ENCODE results near the gene PTCH1. TPM values are rescaled to one million over a fixed set of nuclear protein-coding genes. Genes with fewer than 3 reads are reported as not detected.

The PTCH1 gene
- total and polyA plus RNA-seq, 2 experiments from 2014 or later = 21.4 to 34.1 TPM

- H4K20me1 ChIP-seq (replicated peaks; ENCODE audit: insufficient read depth) = peaks cover 22% of the 10 kb centered on the region
- peaks cover 99% of the 10 kb centered on the region for H3K79me2 ChIP-seq (replicated peaks; ENCODE audit: insufficient read depth)
- no peak overlapping the region for H3K4me3 Mint-ChIP-seq
- ATAC-seq (no peak), DNase-seq (ENCODE audit: low spot score) (no peak)
- peaks cover 7% of the 10 kb centered on the region for H3K27me3 Mint-ChIP-seq (ENCODE audit: insufficient read depth, low read depth, poor library complexity)
- H3K9me2 ChIP-seq (ENCODE audit: insufficient read depth) = no peaks in the 10 kb centered on the region
- no peaks in the 10 kb centered on the region; the same call in 2 of the 3 replicates for H3K36me3 Mint-ChIP-seq (ENCODE audit: low read depth)
- no peak for TF ChIP-seq JUNB (IDR thresholded peaks at IDR 0.05; ENCODE audit: unreplicated experiment)
- no peak for TF ChIP-seq ETS1 (IDR thresholded peaks at IDR 0.05)
- no peak for TF ChIP-seq ZNF462 (CRISPR knock-in tag; IDR thresholded peaks at IDR 0.05)
- TF ChIP-seq REST (IDR thresholded peaks at IDR 0.05; ENCODE audit: unreplicated experiment) = no peak
- no peak for TF ChIP-seq ZNF331 (CRISPR knock-in tag; IDR thresholded peaks at IDR 0.05; ENCODE audit: low read depth)
- TF ChIP-seq CTCF (conservative IDR thresholded peaks at IDR 0.05; ENCODE audit: low read depth in 2 of 2) = no peak
- TF ChIP-seq NANOG (IDR thresholded peaks at IDR 0.05; ENCODE audit: borderline replicate concordance) = no peak
- TF ChIP-seq CREB1 (CRISPR knock-in tag; IDR thresholded peaks at IDR 0.05; ENCODE audit: low read depth) = no peak
- TF ChIP-seq EZH2phosphoT487 (IDR thresholded peaks at IDR 0.05; ENCODE audit: unreplicated experiment) = no peak
- TF ChIP-seq STAT1 (IDR thresholded peaks at IDR 0.05; ENCODE audit: unreplicated experiment) = no peak
- peaks cover 55% of the 10 kb centered on the region for H3K4me1 Mint-ChIP-seq
- no peak overlapping the region for H3K4me3 ChIP-seq
- no peak overlapping the region for H3K27ac ChIP-seq (ENCODE audit: low read depth)
- no peaks in the 10 kb centered on the region for H3K9me3 Mint-ChIP-seq
- H3K27me3 ChIP-seq (ENCODE audit: insufficient read depth) = no peaks in the 10 kb centered on the region
- H3K27ac Mint-ChIP-seq = peak overlapping the region; percentile 38; the same call in 1 of the 2 replicates
- no peaks in the 10 kb centered on the region for H3K36me3 ChIP-seq (ENCODE audit: insufficient read depth)
- H3K4me2 ChIP-seq = no peak overlapping the region
- no peaks in the 10 kb centered on the region; the same call in 1 of the 2 replicates for H3F3A ChIP-seq (replicated peaks; ENCODE audit: low read depth)
- peaks cover 57% of the 10 kb centered on the region for H3K4me1 ChIP-seq (ENCODE audit: insufficient read depth)
- H2AFZ ChIP-seq = no peak overlapping the region
These were observed 23.4 kb downstream of the PTCH1 start for GRCh38 chr9:95493402-95493801.

Measured in GM23338 (cell line).